ENCODE measurements around the gene MOSMO.

MOSMO gene

DNA sequence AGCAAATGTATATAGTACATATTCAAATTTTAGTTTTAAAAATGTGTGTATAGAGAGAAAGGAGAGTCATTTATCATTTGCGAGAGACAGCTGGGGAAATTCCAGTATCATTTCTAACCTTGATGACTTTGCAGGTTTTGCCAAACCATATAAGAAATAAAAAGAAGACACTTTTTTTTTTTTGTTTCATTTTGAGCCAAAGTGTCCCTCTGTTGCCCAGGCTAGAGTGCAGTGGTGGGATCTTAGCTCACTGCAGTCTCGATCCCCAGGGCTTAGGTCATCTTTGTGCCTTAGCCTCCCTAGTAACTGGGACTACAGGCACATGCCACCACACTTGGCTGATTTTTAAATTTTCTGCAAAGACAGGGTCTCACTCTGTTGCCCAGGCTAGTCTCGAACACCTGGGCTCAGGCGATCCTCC lies 46.0 kb downstream of the MOSMO start:
- no peak for DNase-seq

DNA sequence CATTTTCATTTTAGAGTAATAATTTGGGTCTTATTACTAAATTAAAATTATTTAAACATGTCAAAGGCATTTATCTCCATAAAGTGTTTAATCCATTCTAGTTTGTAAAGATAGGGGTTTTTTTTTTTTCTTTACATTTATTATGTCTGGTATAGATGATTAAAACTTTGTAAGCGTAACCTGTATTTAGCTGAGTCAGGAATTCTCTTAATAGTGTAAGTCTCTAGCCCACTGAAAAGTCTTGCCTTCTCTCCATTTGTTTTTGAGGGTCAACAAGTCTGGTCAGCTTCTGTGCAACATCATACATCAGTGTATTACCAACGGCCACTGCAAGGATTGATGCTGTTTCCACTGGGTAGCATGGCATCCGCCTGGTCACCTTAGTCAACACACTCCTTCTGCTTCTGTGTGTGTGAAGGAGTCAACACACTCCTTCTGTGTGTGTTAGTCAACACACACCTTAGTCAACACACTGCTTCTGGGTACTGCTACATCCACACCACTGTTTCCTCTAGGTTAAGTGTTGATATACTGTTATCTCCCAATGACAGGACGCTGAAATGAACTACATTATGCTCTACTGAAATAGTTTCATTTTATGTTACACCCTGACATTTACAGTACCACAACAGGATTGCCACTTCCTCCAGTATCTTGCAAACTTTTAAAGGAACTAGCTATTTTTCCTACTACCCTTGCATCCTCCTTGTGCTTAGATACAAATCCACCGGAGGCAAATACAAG lies 47.1 kb downstream of the MOSMO start:
- DNase-seq = no peak

DNA sequence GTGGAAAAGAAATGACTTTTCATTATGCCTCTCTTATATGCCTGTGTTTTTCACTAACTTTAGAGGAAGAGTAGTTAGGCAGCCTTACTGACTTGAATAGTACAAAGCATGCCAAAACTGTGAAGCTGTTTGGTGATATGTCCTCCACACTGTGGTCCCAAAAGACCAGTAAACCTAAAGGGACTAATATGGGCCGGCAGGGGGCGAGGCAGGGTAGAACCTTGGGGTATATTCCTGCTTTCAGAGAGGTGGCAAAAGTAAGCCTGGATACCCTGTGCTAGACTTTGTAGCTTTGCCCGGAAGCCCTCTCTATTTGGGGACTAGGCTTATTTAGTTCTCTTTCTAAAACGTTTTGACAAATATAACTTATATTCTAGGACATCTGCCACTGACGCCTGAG lies 48.0 kb downstream of the MOSMO start:
- no peak for DNase-seq

DNA sequence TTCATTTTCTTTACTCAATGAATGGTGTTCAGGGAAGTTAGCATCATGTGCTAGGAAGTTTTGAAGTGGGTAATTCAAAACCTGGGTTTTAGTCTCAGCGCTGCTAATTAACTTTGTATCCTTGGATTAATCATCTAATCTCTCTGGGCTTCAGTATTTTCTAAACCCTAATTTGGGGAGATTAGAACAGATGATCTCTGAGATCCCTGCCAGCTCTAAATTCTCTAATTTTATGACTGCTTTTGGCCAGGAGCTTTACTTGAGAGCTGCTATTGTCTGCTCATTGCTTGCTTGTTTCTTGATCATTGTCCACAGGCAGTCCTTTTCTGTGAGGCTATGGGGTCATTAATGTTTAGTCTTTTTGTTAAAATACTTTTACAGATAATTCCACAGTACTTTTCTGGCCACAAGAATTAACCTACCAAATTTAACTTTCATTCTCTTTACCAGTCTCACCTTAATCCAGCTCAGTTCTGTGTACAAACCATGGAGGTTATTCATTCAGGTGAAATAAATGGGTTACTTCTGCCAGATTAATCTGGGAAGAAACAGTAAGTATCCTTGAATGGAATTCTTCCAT lies 56.1 kb downstream of the MOSMO start:
- DNase-seq = no peak

DNA sequence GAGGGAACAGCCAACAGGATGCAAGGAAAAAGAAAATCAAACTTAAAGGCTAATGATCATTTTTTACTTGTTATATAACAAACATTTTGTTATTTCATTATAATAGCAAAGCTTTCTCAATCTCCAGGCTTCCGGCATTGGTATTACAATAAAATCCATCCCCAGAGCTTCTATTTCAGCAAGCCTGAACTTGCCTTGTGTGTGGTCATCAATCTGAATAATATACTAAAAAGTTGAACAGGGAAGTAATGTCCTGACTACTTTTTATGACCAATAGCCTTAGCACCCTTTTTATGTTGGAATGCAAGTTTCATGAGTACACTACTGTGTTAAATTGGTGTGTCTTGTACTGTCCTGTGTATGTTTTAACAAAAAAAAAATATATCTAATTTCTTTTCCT lies 57.3 kb downstream of the MOSMO start:
- DNase-seq = no peak

DNA sequence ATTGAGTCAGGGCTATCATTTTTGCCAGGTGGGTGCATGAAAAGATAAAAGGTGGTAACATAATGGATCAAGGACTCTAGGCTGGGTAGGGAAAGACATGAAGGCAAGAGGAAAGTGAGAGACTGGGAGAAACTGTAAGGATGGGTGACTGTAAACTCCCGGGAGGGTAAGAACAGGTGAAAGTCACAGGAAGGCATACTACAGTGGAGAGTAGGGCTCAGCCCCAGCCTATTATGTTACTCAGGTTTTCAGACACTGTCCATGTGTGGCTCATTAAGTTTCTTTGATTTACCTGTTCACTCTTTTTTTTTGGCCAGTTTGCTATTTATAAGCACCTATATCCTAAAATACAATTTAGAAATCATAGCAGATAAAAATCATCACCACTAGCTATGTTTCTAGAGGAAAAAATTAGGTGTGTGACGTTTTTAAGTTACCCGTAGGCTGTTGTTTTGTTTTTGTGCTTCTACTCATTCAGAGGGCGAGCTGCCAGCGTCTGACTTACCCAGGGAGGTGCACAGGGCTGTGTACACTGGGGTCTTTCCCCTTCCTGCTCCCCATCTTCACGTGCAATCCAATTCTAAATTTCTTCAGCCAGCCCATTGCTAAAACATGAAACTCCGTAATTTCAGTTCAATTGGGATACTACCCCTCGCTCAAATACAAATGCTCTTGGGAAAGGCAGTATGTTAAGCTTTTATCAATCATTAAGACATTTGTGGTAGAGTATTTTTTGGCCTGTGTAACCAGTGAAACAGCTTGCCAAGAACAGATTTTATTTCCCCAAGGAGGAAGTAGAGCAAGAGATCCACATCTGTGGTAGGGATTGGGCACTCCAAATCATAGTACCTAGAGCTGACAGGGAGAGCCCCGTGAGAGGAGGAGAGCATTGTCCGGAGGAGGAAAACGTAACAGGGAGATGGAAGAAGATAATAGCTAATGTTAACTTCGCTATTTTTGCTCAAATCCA lies 62.7 kb downstream of the MOSMO start:
- DNase-seq = peak; percentile 21 to 74

DNA sequence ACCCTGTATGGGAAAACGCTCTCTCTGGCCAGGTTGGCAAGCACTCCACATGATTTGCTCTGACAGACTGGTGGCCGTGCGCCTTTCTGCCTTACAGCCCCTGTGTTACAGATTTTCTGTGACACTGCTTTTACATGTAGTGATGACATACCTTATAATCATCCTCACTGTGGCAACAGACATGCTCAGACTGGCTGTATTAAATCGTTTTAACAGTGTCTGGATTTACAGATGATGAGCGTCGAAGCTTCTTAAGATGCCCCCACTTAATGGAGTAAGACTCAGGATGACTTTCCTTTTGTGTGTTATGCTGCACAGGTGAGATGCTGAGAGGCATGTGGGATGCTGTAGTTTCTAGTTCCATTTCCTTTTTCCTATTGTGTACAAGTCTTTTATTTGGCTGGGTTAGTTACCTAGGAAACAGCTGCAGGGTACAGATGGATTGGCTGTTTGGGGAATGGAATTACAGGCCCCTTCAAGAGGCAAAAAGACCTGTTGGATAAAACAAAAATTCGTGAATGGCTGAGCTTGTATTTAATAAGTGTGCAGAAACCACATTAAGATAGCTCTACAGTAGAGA lies 63.5 kb downstream of the MOSMO start:
- DNase-seq = no peak

DNA sequence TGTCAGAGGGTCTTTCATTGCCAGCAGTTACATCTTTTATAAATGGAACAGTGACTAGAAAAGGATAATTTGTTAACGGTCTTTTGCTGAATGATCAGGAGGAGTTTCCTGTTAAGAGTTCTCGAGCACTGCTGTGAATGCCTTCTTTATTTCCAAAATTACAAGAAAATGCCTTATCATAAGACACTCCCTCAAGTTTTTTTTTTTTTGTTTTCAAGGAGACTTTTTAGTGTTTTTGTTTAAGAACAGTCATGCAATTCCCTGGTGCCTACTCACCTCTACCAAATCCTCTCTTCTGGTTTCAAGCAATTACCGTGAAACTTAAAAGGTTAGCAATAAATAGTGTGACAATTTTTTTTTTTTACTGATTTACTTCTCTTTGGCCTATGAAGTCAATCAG lies 65.4 kb downstream of the MOSMO start:
- DNase-seq = no peak

DNA sequence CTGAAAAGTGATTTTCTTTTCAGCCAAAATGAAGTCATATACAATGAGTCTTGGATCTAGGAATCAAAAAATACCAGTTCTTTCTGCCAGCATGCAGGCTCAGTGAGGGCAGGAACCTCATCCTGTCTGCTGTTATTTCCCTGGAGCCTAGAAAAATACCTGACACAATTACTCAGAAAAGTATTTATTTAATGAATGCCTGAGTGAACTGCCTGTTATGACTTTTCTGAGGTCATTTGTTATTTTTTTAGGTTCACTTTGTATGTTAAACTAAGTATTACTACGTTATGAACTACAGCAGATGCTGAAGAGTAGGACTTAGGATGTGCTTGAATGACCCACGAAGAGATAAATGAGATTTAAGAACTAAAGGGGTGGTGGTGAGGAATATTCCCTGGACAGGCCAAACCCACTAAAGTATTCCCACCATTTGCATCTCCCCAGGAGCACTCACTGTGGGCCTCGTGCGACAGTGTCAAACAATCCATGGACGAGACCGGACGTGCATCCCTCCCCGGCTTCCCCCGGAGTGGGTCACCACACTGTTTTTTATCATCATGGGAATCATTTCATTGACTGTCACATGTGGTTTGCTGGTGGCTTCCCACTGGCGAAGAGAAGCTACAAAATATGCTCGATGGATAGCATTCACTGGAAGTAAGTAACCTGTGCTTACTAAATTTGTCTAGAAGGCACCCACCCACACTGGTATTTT lies 67.3 kb downstream of the MOSMO start:
- DNase-seq = no peak

DNA sequence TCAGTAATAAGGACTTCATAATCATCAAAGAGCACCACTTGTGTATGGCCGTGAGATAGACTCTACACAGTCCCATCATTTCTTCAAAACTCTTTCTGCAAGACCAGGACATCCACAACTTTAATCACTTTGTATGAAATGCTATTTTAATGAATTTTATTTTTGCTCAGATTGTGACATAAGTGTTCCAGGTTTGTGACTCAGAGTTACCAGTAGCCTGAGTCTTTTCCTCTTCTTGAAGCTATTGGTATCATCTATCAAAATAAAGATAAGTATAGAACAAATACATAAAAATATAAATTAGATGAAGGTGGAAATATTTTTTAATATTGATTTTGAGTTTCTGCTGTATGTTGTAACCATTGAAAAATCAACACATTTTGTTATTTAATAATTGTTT lies 67.9 kb downstream of the MOSMO start:
- no peak for DNase-seq

DNA sequence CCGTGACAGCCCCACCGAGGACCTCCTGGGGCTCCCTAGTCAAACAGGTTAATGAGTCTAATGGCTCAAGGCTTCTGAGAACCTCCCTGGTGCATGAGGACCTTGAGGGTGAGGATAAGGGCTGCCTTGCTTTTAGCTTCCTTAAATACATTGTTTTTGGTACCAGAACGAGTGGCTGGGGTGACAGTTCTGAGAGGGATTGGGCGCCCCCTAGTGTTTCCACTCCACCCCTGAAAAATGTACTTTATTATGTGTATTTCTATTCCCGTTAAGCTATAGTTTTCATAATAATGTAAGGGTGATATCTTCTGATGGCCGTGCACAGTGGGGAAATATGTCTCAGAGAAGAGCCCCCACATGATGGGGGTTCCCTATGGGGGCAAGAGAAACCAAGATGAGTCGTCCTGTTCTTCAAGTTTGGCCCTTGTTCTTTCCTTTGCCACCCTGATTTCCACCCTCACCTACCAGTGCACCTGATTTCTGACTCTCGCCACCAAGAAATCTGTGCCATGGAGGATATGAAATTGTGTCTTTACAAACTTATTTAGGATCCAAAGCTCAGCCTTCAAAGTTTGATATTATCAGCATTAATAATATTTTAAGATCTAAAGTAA lies 69.9 kb downstream of the MOSMO start:
- DNase-seq = peak; percentile 10 to 59

DNA sequence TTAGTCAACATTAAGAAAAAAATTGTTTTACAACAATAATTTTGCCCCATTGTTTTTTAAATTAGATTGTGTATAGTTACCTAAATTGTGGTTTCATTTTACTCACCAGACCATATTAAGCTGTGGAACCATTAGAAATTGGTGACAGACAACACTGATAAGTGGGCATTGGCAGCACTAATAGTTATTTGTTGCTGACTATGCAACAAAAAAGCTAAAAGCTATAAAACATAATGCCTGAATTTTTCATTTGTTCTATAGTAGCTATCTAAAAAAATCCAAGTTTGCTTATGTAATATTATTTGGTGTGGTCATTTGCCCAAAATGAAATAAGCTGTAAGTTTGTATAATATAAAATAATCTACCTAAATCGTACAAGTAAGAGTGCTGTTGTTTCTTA lies 70.7 kb downstream of the MOSMO start:
- no peak for DNase-seq

DNA sequence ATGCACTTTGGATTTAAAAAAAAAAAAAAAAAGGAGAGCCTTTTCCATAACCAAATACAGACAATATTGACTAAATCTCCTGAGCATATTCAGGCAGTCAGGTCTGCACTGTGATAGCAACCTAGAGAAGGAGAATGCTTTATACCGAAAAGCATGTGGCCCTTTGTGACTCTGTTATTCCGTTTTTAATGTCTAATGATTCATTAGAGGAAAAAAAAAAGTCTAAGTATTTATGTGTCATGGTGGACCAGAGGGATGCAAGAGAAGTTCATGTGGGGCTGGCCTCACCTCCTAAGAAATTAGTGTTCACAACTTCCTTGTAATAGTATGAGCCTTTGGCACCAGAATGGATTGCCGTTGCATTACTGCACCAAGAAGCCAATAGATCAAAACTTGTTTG lies 73.1 kb downstream of the MOSMO start:
- DNase-seq = no peak

DNA sequence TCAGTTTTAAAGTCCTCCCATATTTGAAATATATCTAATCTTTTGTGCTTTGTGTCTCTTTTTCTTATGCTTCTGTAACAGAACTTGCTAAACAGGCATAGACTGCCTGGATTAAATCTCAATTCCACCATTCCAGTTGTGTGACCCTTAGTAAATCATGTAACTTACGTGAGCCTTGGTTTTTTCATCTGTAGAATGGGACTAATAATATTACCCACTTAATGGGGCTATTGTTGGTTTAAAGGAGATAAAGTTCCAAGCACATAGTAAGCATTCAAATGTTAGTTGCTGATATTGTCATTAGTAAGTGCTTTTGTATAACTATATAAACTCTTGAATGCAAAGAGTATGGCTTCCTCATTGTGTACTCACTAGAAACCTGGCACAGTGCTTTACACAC lies 78.5 kb downstream of the MOSMO start:
- DNase-seq = no peak

DNA sequence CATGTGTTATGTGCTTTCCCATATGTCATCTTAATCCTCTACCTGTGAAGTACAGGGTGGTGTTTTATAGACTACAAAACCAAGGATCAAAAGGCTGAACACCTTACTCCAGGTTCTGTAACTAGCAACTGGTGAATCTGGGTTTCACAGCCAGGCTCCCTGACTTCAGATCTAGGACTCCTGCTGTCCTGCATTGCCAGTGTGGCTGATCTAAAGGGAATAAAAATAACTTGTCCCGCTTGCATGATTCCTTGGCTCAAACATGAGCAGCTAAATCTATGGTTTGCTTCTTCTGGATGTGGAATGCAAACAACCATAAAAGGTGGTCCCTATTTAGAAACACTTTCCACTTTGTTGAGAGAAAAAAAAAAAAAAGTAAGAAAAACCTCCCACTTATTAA lies 80.7 kb downstream of the MOSMO start:
- DNase-seq = no peak

DNA sequence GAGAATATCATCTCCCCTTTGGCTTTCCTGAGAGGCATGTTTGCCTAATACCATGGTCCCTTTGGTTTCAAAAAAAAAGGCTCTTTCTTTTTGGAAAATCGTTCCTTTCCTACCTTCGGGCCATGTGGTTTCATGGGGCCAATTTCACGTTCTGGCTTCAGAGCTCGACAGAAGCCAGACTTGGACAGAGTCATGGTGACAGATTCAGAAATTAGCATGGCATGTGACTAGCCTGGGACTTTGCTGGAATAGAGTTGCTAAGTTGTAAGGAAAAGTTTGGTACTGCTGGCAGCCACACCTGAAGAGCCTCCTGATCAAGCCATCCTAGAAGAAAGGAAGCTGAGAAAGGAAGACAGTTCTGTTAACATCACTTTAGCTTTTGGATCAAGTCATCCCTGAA lies 82.0 kb downstream of the MOSMO start:
- DNase-seq = no peak

DNA sequence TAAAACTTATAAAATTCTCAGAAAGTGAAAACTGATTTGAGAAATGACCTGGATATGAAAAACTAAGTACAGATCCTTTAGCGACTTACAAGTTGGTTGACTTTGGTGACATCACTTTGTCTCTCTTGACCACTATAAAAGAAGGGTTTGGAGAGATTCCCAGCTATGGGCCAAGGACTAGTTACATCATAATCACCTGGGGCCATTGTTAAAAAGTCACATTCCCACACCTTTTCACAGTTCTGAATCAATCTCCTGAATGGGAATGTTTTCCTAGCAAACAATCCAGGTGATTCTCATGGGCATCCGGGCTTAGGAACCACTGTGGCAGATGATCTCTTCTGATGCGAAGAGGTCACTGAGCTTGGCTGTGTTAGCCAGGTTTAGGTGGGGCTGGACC lies 83.8 kb downstream of the MOSMO start:
- no peak for DNase-seq

DNA sequence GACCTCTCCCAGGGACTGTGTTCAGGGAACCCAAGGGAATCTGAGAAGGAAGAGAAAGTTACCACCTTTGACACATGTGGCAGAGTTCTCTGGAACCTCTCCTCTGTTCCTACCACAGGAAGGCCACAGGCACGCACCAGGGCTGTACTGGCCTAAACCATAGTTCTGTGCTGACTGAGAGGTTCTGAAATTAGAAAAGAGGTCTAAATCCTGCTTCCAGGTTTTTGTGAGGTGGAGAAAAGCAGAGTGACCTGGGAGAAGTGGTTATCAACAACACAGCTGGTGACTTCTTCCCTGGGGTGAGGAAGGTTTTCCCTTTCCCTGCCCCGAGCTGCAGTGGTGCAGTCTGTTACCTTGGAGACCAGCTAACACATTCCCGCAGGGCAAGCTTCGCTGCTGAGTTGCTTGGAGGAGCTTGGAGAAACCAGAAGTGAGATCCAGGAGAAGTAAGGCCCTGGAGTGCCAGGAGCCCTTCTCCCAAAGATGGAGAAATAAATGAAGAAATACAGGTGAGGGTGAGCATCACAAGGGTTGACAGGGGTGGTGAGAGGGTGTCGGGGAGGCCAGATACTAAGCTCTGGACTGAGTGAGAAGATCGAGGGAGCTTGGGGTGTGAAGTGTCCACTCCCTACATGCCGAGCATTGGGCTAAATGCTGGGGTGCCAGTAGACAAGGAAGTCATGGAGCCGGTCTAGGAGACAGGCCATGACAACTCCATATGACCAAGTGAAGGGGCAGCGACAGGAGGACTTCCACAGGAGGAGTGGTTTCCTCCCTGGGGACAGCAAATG lies 84.4 kb downstream of the MOSMO start, which contains the start of gene VWA3A:
Gene VWA3A, plus strand, starts transcription at position 399 of the 791 bp plus-strand sequence. Its CDS starts 97 bp downstream, at position 496.
- DNase-seq = no peak

DNA sequence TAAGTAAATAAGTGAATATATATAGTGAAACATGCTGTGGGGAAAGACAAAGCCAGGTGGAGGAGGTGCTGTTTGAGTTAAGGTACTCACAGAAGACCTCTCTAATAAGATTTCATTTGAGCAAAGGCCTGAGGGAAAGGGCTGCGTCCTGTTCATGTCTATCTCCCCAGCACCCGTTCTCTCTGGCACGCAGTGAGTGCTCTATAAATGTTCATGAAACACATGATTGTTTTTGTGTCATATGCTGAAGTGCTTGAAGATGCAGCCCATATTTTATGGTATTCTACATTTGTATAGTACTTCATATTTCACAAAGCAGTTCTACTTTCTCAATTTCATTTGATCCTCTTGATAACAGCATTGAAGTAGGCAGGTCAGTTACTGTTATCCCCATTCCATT lies 85.4 kb downstream of the MOSMO start:
- DNase-seq = no peak

DNA sequence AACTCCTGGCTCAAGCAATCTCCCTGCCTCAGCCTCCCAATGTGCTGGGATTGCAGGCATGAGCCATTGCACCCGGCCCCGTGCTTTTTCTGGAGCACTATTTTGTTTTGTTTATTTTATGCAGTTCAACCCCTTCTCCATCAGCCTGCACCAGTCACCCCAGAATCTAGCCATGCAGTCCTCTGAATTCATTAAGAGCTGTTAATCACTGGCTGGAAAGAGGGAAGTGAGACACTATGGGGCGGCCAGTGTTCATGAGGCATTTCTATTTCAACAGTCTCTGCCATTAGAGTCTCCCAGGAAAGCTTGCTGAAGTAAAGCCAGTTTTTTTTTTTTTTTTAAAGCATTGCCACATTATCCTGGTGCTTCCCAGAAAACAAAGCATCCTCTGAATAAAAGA lies 86.1 kb downstream of the MOSMO start:
- DNase-seq = no peak
